WTC11 (cell line): ENCODE results near the gene EPM2A. TPM values are rescaled to one million over a fixed set of nuclear protein-coding genes. Genes with fewer than 3 reads are reported as not detected.

Experiments
- ATAC-seq: fragments of 200-7000 bp; cut with Tn5 transposase; 2 replicates; pipeline ENCODE4 v1.10.0; 2021; ENCODE audit warnings: mild to moderate bottlenecking, moderate library complexity
- Bru-seq: library from RNA; stranded (reverse); fragments of 400-500 nt; gene quantifications from one replicate; lab custom pipeline; 2021; lab: Mats Ljungman, UMichigan
- CTCF ChIA-PET: fragments of 300-600 bp; sonication (Branson Sonifier 250); formaldehyde crosslinking; loops from one replicate; lab custom pipeline; 2021; ENCODE audit warnings: antibody characterized with exemption; lab: Charles Lee
- POLR2A ChIA-PET: fragments of 350-600 bp; sonication (Branson Sonifier 250); formaldehyde crosslinking; loops from one replicate; lab custom pipeline; 2021; ENCODE audit warnings: antibody characterized with exemption; lab: Charles Lee
- DNase-seq: peaks from one replicate; pipeline ENCODE4 v3.0.0; 2021; ENCODE audit warnings: low spot score
- H3K27ac Mint-ChIP-seq: 2 replicates; pipeline ENCODE4 v1.8.0; 2021; ENCODE audit warnings: mixed read lengths
- H3K27me3 Mint-ChIP-seq: 2 replicates; pipeline ENCODE4 v1.8.0; 2021; ENCODE audit warnings: low read depth, mild to moderate bottlenecking, moderate library complexity, mixed read lengths
- H3K36me3 Mint-ChIP-seq: 2 replicates; pipeline ENCODE4 v1.8.0; 2021; ENCODE audit warnings: mixed read lengths
- H3K4me1 Mint-ChIP-seq: 2 replicates; pipeline ENCODE4 v1.8.0; 2022; ENCODE audit warnings: mixed read lengths
- H3K4me3 Mint-ChIP-seq: 2 replicates; pipeline ENCODE4 v1.8.0; 2021; ENCODE audit warnings: mild to moderate bottlenecking, moderate library complexity, mixed read lengths
- H3K9me3 Mint-ChIP-seq: 2 replicates; pipeline ENCODE4 v1.8.0; 2021; ENCODE audit warnings: mixed read lengths
- ATF1 ChIP-seq: sonication (generic); formaldehyde crosslinking; IDR thresholded peaks from 2 replicates; pipeline ENCODE4 v1.8.1; 2023; ENCODE audit warnings: mild to moderate bottlenecking, moderate library complexity, missing genetic modification reagents
- CBFB ChIP-seq: sonication (generic); formaldehyde crosslinking; IDR thresholded peaks from 2 replicates; pipeline ENCODE4 v1.8.1; 2022; ENCODE audit warnings: mild to moderate bottlenecking, low read depth, missing genetic modification reagents
- CREM ChIP-seq: sonication (generic); formaldehyde crosslinking; IDR thresholded peaks from 2 replicates; pipeline ENCODE4 v1.8.1; 2022; ENCODE audit warnings: mild to moderate bottlenecking, missing genetic modification reagents, moderate library complexity
- EMX1 ChIP-seq: fragments of 250-450 bp; sonication (Bioruptor Pico); IDR thresholded peaks from 2 replicates; pipeline ENCODE4 v1.8.0; 2021; ENCODE audit warnings: mild to moderate bottlenecking
- JUN ChIP-seq: sonication (generic); formaldehyde crosslinking; IDR thresholded peaks from 2 replicates; pipeline ENCODE4 v1.8.0; 2023; ENCODE audit warnings: mild to moderate bottlenecking, missing genetic modification reagents
- KAT7 ChIP-seq: sonication (generic); formaldehyde crosslinking; IDR thresholded peaks from 2 replicates; pipeline ENCODE4 v1.8.1; 2023; ENCODE audit warnings: missing genetic modification reagents, mild to moderate bottlenecking, borderline replicate concordance
- NFE2L1 ChIP-seq: sonication (generic); formaldehyde crosslinking; IDR thresholded peaks from 2 replicates; pipeline ENCODE4 v1.8.1; 2023; ENCODE audit warnings: missing genetic modification reagents
- NFYB ChIP-seq: sonication (generic); formaldehyde crosslinking; conservative IDR thresholded peaks from 2 replicates; pipeline ENCODE4 v1.8.0; 2022; ENCODE audit warnings: low read depth, missing genetic modification reagents
- OVOL2 ChIP-seq: fragments of 250-450 bp; sonication (Bioruptor Pico); IDR thresholded peaks from 2 replicates; pipeline ENCODE4 v1.9.0; 2021; ENCODE audit warnings: mild to moderate bottlenecking, borderline replicate concordance
- PRRX2 ChIP-seq: fragments of 250-450 bp; sonication (Bioruptor Pico); IDR thresholded peaks from 2 replicates; pipeline ENCODE4 v1.8.0; 2021; ENCODE audit warnings: mild to moderate bottlenecking
- RELA ChIP-seq: sonication (generic); formaldehyde crosslinking; IDR thresholded peaks from 2 replicates; pipeline ENCODE4 v1.8.1; 2022; ENCODE audit warnings: missing genetic modification reagents, mild to moderate bottlenecking, borderline replicate concordance
- SP1 ChIP-seq: sonication (generic); formaldehyde crosslinking; conservative IDR thresholded peaks from 2 replicates; pipeline ENCODE4 v1.8.1; 2022; ENCODE audit warnings: missing genetic modification reagents
- TEAD1 ChIP-seq: sonication (generic); formaldehyde crosslinking; IDR thresholded peaks from 2 replicates; pipeline ENCODE4 v1.8.0; 2022; ENCODE audit warnings: mild to moderate bottlenecking, missing genetic modification reagents
- ZBTB21 ChIP-seq: sonication (generic); formaldehyde crosslinking; IDR thresholded peaks from 2 replicates; pipeline ENCODE4 v1.8.1; 2023; ENCODE audit warnings: mild to moderate bottlenecking, missing genetic modification reagents, borderline replicate concordance
- ZNF138 ChIP-seq: sonication (generic); formaldehyde crosslinking; conservative IDR thresholded peaks from 2 replicates; pipeline ENCODE4 v1.8.1; 2022; ENCODE audit warnings: mild to moderate bottlenecking, moderate library complexity, missing genetic modification reagents
- ZNF219 ChIP-seq: sonication (generic); formaldehyde crosslinking; IDR thresholded peaks from 2 replicates; pipeline ENCODE4 v1.8.0; 2023; ENCODE audit warnings: missing genetic modification reagents, mild to moderate bottlenecking, borderline replicate concordance
- ZNF263 ChIP-seq: sonication (generic); formaldehyde crosslinking; IDR thresholded peaks from 2 replicates; pipeline ENCODE4 v1.8.1; 2022; ENCODE audit warnings: low read depth, mild to moderate bottlenecking, moderate library complexity, missing genetic modification reagents
- long read RNA-seq, 3 experiments: library from RNA in 1 of 3; library from capped mRNA in 1 of 3; library from polyadenylated mRNA in 1 of 3; unstranded in 2 of 3; stranded (forward) in 1 of 3; transcript quantifications; one replicate each; pipeline ENCODE4 v2.0.0, GENCODE V29; 2021
- total RNA-seq: library from RNA; stranded (reverse); gene quantifications from 3 replicates; pipeline ENCODE4 v1.2.3, GENCODE V29; 2021
- TF ChIP-seq, protein P1 (sequence below): sonication (generic); formaldehyde crosslinking; IDR thresholded peaks from 2 replicates; pipeline ENCODE4 v1.8.0; 2023; ENCODE audit warnings: missing genetic modification reagents
- TF ChIP-seq, protein P2 (sequence below): sonication (generic); formaldehyde crosslinking; IDR thresholded peaks from 2 replicates; pipeline ENCODE4 v1.8.0; 2023; ENCODE audit warnings: mild to moderate bottlenecking, missing genetic modification reagents
- TF ChIP-seq, protein P3 (sequence below): sonication (generic); formaldehyde crosslinking; IDR thresholded peaks from 2 replicates; pipeline ENCODE4 v1.8.1; 2022; ENCODE audit warnings: mild to moderate bottlenecking, moderate library complexity, missing genetic modification reagents
- TF ChIP-seq, protein P4 (sequence below): sonication (generic); formaldehyde crosslinking; IDR thresholded peaks from 2 replicates; pipeline ENCODE4 v1.8.0; 2022; ENCODE audit warnings: mild to moderate bottlenecking, missing genetic modification reagents
- TF ChIP-seq, protein P5 (sequence below): sonication (generic); formaldehyde crosslinking; IDR thresholded peaks from 2 replicates; pipeline ENCODE4 v1.8.0; 2022; ENCODE audit warnings: mild to moderate bottlenecking, missing genetic modification reagents
- TF ChIP-seq, protein P6 (sequence below): sonication (generic); formaldehyde crosslinking; IDR thresholded peaks from 2 replicates; pipeline ENCODE4 v1.8.1; 2023; ENCODE audit warnings: mild to moderate bottlenecking, missing genetic modification reagents
- TF ChIP-seq, protein P7 (sequence below): sonication (generic); formaldehyde crosslinking; IDR thresholded peaks from 2 replicates; pipeline ENCODE4 v1.8.1; 2022; ENCODE audit warnings: mild to moderate bottlenecking, missing genetic modification reagents, moderate library complexity, borderline replicate concordance

EPM2A gene
- total RNA-seq, result 4.8 to 5.3 TPM (median 5.1 TPM) in 3 replicates
- percentile 57 among the genes with signal in this experiment for Bru-seq, nascent RNA
- long read RNA-seq, experiment 1, full-length matches to known transcripts, result 15 of 24 reads
- long read RNA-seq, experiment 1, partial matches to known transcripts, result 1 of 24 reads
- long read RNA-seq, experiment 1, other reads (novel, unspliced or antisense), result 8 of 24 reads
- long read RNA-seq, experiment 2, partial matches to known transcripts, result 1 of 13 reads
- long read RNA-seq, experiment 2, other reads (novel, unspliced or antisense), result 4 of 13 reads
- long read RNA-seq, experiment 3, partial matches to known transcripts, result 0 of 2 reads
- long read RNA-seq, experiment 3, other reads (novel, unspliced or antisense), result 2 of 2 reads

DNA sequence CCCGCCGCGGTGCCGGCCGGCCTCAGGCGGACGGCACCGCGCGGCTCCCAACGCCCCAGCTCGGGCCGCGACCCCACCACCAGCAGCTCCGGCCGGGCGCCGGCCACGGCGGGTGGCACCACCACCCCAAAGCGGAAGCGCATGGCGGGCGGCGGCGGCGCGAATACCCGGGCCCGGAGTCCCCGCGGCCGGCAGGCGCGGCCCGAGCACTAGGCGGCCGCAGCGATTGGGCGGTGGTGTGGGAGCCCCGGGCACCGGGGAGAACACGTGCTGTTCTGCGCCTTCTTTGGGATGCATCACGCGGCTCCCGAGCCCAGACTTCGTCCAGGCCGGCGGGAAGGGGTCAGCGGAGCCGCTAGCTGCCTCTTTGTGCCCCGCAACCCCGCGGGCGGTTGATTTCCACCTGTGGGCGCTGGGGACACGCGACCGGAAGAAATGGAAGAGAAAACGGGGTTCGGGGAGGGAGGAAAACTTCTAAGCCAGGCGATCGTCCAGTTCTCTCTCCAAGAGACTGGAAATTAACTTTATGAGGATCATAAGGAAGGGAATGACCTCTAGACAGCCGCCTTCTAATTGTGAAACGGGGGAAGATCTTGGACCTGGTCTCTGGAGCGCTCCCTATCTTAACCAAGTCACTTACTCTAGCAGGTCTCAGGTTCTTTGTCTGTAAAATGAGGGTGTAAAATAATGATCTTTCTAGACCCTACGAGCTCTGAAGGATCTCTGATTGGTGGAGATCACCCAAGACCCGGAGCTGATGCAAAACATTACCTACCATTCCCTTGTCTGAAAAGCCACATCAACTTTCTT lies at the start of gene EPM2A:
TSS of gene EPM2A (minus strand) at position 165 of the 810 bp plus-strand sequence. CDS start at position 143, 22 bp downstream.
- peak within 1 kb of the TSS; percentile 87 for H3K4me3 Mint-ChIP-seq
- H3K4me1 Mint-ChIP-seq, result peaks cover 18% of the 10 kb centered on the region
- DNase-seq, result peak; percentile 79
- peak; percentile 60 for ATAC-seq
- POLR2A ChIA-PET, result interaction anchor here (0.6 to 4.3 kb wide), 5 partner anchors 14 to 1701 kb away, joined by 3 to 44 read pairs (median 4); partner anchors contain the start of genes FBXO30 and SHPRH
- peak within 1 kb of the TSS; percentile 97 for H3K27ac Mint-ChIP-seq
- no peaks in the 10 kb centered on the region for H3K27me3 Mint-ChIP-seq
- H3K36me3 Mint-ChIP-seq, result no peaks in the 10 kb centered on the region; the same call in 1 of the 2 replicates
- H3K9me3 Mint-ChIP-seq, result peaks cover 7% of the 10 kb centered on the region
- CTCF ChIA-PET, result interaction anchor here (1.2 to 1.3 kb wide), 2 partner anchors 79 to 80 kb away, joined by 3 to 7 read pairs; partner anchors contain the start of gene FBXO30
- TF ChIP-seq, protein P1, sequence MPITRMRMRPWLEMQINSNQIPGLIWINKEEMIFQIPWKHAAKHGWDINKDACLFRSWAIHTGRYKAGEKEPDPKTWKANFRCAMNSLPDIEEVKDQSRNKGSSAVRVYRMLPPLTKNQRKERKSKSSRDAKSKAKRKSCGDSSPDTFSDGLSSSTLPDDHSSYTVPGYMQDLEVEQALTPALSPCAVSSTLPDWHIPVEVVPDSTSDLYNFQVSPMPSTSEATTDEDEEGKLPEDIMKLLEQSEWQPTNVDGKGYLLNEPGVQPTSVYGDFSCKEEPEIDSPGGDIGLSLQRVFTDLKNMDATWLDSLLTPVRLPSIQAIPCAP (CRISPR knock-in tag), result peak; percentile 80; the same call in 1 of the 2 replicates
- TF ChIP-seq, protein P2, sequence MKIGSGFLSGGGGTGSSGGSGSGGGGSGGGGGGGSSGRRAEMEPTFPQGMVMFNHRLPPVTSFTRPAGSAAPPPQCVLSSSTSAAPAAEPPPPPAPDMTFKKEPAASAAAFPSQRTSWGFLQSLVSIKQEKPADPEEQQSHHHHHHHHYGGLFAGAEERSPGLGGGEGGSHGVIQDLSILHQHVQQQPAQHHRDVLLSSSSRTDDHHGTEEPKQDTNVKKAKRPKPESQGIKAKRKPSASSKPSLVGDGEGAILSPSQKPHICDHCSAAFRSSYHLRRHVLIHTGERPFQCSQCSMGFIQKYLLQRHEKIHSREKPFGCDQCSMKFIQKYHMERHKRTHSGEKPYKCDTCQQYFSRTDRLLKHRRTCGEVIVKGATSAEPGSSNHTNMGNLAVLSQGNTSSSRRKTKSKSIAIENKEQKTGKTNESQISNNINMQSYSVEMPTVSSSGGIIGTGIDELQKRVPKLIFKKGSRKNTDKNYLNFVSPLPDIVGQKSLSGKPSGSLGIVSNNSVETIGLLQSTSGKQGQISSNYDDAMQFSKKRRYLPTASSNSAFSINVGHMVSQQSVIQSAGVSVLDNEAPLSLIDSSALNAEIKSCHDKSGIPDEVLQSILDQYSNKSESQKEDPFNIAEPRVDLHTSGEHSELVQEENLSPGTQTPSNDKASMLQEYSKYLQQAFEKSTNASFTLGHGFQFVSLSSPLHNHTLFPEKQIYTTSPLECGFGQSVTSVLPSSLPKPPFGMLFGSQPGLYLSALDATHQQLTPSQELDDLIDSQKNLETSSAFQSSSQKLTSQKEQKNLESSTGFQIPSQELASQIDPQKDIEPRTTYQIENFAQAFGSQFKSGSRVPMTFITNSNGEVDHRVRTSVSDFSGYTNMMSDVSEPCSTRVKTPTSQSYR (CRISPR knock-in tag), result peak; percentile 54; the same call in 1 of the 2 replicates
- TF ChIP-seq CREM (CRISPR knock-in tag) (peak; percentile 84), RELA (CRISPR knock-in tag) (peak; percentile 70; the same call in 1 of the 2 replicates), OVOL2 (CRISPR knock-in tag) (no peak), TEAD1 (CRISPR knock-in tag) (peak; percentile 51), NFYB (CRISPR knock-in tag) (no peak; the same call in 1 of the 2 replicates), ZNF263 (0 out of 2 replicates have a peak, but pooled peaks have one; percentile 43), KAT7 (CRISPR knock-in tag) (0 out of 2 replicates have a peak, but pooled peaks have one; percentile 68), SP1 (CRISPR knock-in tag) (peak; percentile 46; the same call in 1 of the 2 replicates), PRRX2 (CRISPR knock-in tag) (peak; percentile 25; the same call in 1 of the 2 replicates), NFE2L1 (CRISPR knock-in tag) (peak; percentile 74), CBFB (CRISPR knock-in tag) (no peak), ZBTB21 (peak; percentile 66; the same call in 1 of the 2 replicates), ZNF138 (no peak), JUN (CRISPR knock-in tag) (peak; percentile 85), EMX1 (CRISPR knock-in tag) (peak; percentile 46; the same call in 1 of the 2 replicates), ZNF219 (CRISPR knock-in tag) (no peak), ATF1 (CRISPR knock-in tag) (0 out of 2 replicates have a peak, but pooled peaks have one; percentile 62)
- TF ChIP-seq, protein P3, sequence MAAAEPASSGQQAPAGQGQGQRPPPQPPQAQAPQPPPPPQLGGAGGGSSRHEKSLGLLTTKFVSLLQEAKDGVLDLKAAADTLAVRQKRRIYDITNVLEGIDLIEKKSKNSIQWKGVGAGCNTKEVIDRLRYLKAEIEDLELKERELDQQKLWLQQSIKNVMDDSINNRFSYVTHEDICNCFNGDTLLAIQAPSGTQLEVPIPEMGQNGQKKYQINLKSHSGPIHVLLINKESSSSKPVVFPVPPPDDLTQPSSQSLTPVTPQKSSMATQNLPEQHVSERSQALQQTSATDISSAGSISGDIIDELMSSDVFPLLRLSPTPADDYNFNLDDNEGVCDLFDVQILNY (CRISPR knock-in tag), result peak; percentile 72; the same call in 1 of the 2 replicates
- TF ChIP-seq, protein P4, sequence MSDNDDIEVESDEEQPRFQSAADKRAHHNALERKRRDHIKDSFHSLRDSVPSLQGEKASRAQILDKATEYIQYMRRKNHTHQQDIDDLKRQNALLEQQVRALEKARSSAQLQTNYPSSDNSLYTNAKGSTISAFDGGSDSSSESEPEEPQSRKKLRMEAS (CRISPR knock-in tag), result peak; percentile 95
- TF ChIP-seq, protein P5, sequence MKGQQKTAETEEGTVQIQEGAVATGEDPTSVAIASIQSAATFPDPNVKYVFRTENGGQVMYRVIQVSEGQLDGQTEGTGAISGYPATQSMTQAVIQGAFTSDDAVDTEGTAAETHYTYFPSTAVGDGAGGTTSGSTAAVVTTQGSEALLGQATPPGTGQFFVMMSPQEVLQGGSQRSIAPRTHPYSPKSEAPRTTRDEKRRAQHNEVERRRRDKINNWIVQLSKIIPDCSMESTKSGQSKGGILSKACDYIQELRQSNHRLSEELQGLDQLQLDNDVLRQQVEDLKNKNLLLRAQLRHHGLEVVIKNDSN, result peak; percentile 81
- TF ChIP-seq, protein P6, sequence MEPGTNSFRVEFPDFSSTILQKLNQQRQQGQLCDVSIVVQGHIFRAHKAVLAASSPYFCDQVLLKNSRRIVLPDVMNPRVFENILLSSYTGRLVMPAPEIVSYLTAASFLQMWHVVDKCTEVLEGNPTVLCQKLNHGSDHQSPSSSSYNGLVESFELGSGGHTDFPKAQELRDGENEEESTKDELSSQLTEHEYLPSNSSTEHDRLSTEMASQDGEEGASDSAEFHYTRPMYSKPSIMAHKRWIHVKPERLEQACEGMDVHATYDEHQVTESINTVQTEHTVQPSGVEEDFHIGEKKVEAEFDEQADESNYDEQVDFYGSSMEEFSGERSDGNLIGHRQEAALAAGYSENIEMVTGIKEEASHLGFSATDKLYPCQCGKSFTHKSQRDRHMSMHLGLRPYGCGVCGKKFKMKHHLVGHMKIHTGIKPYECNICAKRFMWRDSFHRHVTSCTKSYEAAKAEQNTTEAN (CRISPR knock-in tag), result peak; percentile 59; the same call in 1 of the 2 replicates
- TF ChIP-seq, protein P7, sequence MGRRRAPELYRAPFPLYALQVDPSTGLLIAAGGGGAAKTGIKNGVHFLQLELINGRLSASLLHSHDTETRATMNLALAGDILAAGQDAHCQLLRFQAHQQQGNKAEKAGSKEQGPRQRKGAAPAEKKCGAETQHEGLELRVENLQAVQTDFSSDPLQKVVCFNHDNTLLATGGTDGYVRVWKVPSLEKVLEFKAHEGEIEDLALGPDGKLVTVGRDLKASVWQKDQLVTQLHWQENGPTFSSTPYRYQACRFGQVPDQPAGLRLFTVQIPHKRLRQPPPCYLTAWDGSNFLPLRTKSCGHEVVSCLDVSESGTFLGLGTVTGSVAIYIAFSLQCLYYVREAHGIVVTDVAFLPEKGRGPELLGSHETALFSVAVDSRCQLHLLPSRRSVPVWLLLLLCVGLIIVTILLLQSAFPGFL (CRISPR knock-in tag), result 0 out of 2 replicates have a peak, but pooled peaks have one; percentile 38
